ENCODE results near the gene ZNF823. TPM values are rescaled to one million over a fixed set of nuclear protein-coding genes. Genes with fewer than 3 reads are reported as not detected.
"Not testable (repeated sequence)": the region's sequence is repeated elsewhere in the genome, so short reads cannot be mapped to it uniquely, and the experiment has no call there.

The ZNF823 gene
- 11.3 and 14.0 TPM in 2 replicates for total RNA-seq (2014; rRNA removed; shearing (Covaris generic))

GRCh38 chr19:11738746-11739620 is at the start of gene ZNF823:
ZNF823 (minus strand) TSS chr19:11738946; CDS start chr19:11738819, 127 bp downstream.
- in situ Hi-C loops (cut with HindIII; ENCODE audit: low sequenced_read_pairs), result no loop called here
- DNase-seq (ENCODE audit: low spot score), result peak; percentile 100

- in situ Hi-C loops (cut with HindIII; ENCODE audit: low sequenced_read_pairs), result no loop called here
- no peak for DNase-seq (ENCODE audit: low spot score)
Observed at GRCh38 chr19:11787536-11787935, 48.8 kb upstream of the ZNF823 start.

- in situ Hi-C loops (cut with HindIII; ENCODE audit: low sequenced_read_pairs), result no loop called here
- no peak for DNase-seq (ENCODE audit: low spot score)
Observed at GRCh38 chr19:11784356-11784755, 45.6 kb upstream of the ZNF823 start.

- DNase-seq (ENCODE audit: low spot score), result no peak
- in situ Hi-C loops (cut with HindIII; ENCODE audit: low sequenced_read_pairs), result no loop called here
Observed at GRCh38 chr19:11783767-11784166, 45.0 kb upstream of the ZNF823 start.

GRCh38 chr19:11781295-11782057 is 42.7 kb upstream of the ZNF823 start:
- no peak for DNase-seq (ENCODE audit: low spot score)
- in situ Hi-C loops (cut with HindIII; ENCODE audit: low sequenced_read_pairs), result no loop called here

GRCh38 chr19:11780431-11781020 is 41.8 kb upstream of the ZNF823 start:
- no peak for DNase-seq (ENCODE audit: low spot score)
- in situ Hi-C loops (cut with HindIII; ENCODE audit: low sequenced_read_pairs), result no loop called here

- DNase-seq (ENCODE audit: low spot score); in situ Hi-C loops (cut with HindIII; ENCODE audit: low sequenced_read_pairs): not testable (repeated sequence)
Observed at GRCh38 chr19:11776669-11777068, 37.9 kb upstream of the ZNF823 start.

GRCh38 chr19:11771520-11771919 is 32.8 kb upstream of the ZNF823 start:
- in situ Hi-C loops (cut with HindIII; ENCODE audit: low sequenced_read_pairs); DNase-seq (ENCODE audit: low spot score): not testable (repeated sequence)

GRCh38 chr19:11769995-11770394 is 31.2 kb upstream of the ZNF823 start:
- in situ Hi-C loops (cut with HindIII; ENCODE audit: low sequenced_read_pairs), result no loop called here
- DNase-seq (ENCODE audit: low spot score), result no peak

- in situ Hi-C loops (cut with HindIII; ENCODE audit: low sequenced_read_pairs), result no loop called here
- DNase-seq (ENCODE audit: low spot score), result peak; percentile 30
Observed at GRCh38 chr19:11767633-11768133, 28.9 kb upstream of the ZNF823 start.

- in situ Hi-C loops (cut with HindIII; ENCODE audit: low sequenced_read_pairs), result no loop called here
- peak; percentile 97 for DNase-seq (ENCODE audit: low spot score)
Observed at GRCh38 chr19:11766597-11767591, 28.1 kb upstream of the ZNF823 start, which contains the start of gene ZNF441. ZNF441 (plus strand) TSS chr19:11767000; CDS start chr19:11767194, 194 bp downstream.

GRCh38 chr19:11763611-11764010 is 24.9 kb upstream of the ZNF823 start:
- no peak for DNase-seq (ENCODE audit: low spot score)
- in situ Hi-C loops (cut with HindIII; ENCODE audit: low sequenced_read_pairs), result no loop called here

GRCh38 chr19:11763117-11763516 is 24.4 kb upstream of the ZNF823 start:
- DNase-seq (ENCODE audit: low spot score), result no peak
- in situ Hi-C loops (cut with HindIII; ENCODE audit: low sequenced_read_pairs), result no loop called here

- in situ Hi-C loops (cut with HindIII; ENCODE audit: low sequenced_read_pairs), result no loop called here
Observed at GRCh38 chr19:11759805-11760204, 21.1 kb upstream of the ZNF823 start.

GRCh38 chr19:11756965-11757364 is 18.2 kb upstream of the ZNF823 start:
- no peak for DNase-seq (ENCODE audit: low spot score)
- in situ Hi-C loops (cut with HindIII; ENCODE audit: low sequenced_read_pairs), result no loop called here

More at GRCh38 chr19:11759805-11760204, 21.1 kb upstream of the ZNF823 start:
- no peak for DNase-seq (ENCODE audit: low spot score)

GRCh38 chr19:11754663-11755062 is 15.9 kb upstream of the ZNF823 start:
- no peak for DNase-seq (ENCODE audit: low spot score)
- in situ Hi-C loops (cut with HindIII; ENCODE audit: low sequenced_read_pairs), result no loop called here

- in situ Hi-C loops (cut with HindIII; ENCODE audit: low sequenced_read_pairs), result no loop called here
- no peak for DNase-seq (ENCODE audit: low spot score)
Observed at GRCh38 chr19:11752244-11752736, 13.5 kb upstream of the ZNF823 start.

- no peak for DNase-seq (ENCODE audit: low spot score)
- in situ Hi-C loops (cut with HindIII; ENCODE audit: low sequenced_read_pairs), result no loop called here
Observed at GRCh38 chr19:11749751-11750150, 11.0 kb upstream of the ZNF823 start.
